ENCODE measurements around the gene RELN. TPM values are rescaled to one million over a fixed set of nuclear protein-coding genes. Genes with fewer than 3 reads are reported as not detected.

RELN gene
- total and polyA plus RNA-seq, 2 of the 13 experiments (the other 11 are each of a cell fraction or from before 2014, with no cell fraction given) = 315 to 332 TPM

DNA sequence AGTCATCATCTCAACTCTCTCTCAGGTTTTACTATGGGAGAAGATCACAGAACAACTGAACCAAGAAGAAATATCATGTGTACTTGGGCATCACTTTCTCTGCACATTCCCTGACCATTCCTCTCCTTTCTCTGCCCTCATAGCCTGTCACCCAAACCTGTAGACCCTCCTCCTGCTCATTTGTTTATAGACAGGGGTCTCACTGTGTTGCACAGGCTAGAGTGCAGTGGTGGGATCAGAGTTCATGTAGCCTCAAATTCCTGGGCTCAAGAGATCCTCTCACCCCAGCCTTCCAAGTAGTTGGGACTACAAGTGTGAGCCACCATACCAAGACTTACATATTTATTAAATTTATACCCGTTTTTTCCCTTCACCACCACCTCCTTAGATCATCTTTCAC is 282.7 kb downstream of the RELN start:
- no peak overlapping the region for H3K27ac ChIP-seq (ENCODE audit: extremely low read length, insufficient read depth, low read length)
- H3K4me1 ChIP-seq (ENCODE audit: insufficient read depth, low read length) = peaks cover 24% of the 10 kb centered on the region
- ChIA-PET CTCF (ENCODE audit: low intra/inter-chr PET ratio, low total read pairs) (no interaction called here), POLR2A (no interaction called here)
- no peaks in the 10 kb centered on the region for H3K79me2 ChIP-seq (ENCODE audit: insufficient read depth, low read length)
- H4K20me1 ChIP-seq (ENCODE audit: insufficient read depth, low read length) = no peaks in the 10 kb centered on the region
- no peaks in the 10 kb centered on the region for H3K27me3 ChIP-seq (ENCODE audit: control insufficient read depth in 1 of 2, insufficient read depth in 2 of 2, low read length in 2 of 2)
- H3K4me2 ChIP-seq (ENCODE audit: low read depth, low read length) = no peak overlapping the region
- FAIRE-seq (no peak), ATAC-seq (no peak), DNase-seq (ENCODE audit: low spot score) (no peak)
- in situ Hi-C loops (cut with HindIII; ENCODE audit: extremely low pct_ligation_motif_present, low pct_unique_long_range_greater_than_20kb) = no loop called here
- intact Hi-C loops (cut with micrococcal nuclease; ENCODE audit: unreplicated experiment) = no loop called here
- H2AFZ ChIP-seq (ENCODE audit: low read length) = no peak overlapping the region
- no peaks in the 10 kb centered on the region for H3K9me3 ChIP-seq (ENCODE audit: low read length)
- no TSS peak for BruUV-seq (replicated peaks)
- H3K36me3 ChIP-seq (replicated peaks in 1 of 2; ENCODE audit: control insufficient read depth in 1 of 2, insufficient read depth in 2 of 2, low read length in 2 of 2) = peaks cover 0 to 2% of the 10 kb centered on the region in 2 experiments; a peak in 2 of 5 replicates
- no peak overlapping the region for H3K4me3 ChIP-seq (replicated peaks in 1 of 3; ENCODE audit: insufficient read depth in 1 of 3, low read depth in 2 of 3, low read length in 3 of 3)
- TF ChIP-seq ZNF770 (CRISPR knock-in tag; IDR thresholded peaks at IDR 0.05) (peak; percentile 70), RBM22 (optimal IDR thresholded peaks at IDR 0.05; ENCODE audit: low read length) (peak; percentile 87), JUND (CRISPR knock-in tag; IDR thresholded peaks at IDR 0.05) (no peak), ZNF121 (CRISPR knock-in tag; IDR thresholded peaks at IDR 0.05) (peak; percentile 69; the same call in 1 of the 2 replicates), RCOR2 (CRISPR knock-in tag; IDR thresholded peaks at IDR 0.05) (no peak), HNF4A (CRISPR knock-in tag; IDR thresholded peaks at IDR 0.05) (peak; percentile 11; the same call in 1 of the 2 replicates)
- WGBS (ENCODE audit: low lambda C conversion rate) = 33% methylated on average over 1 of the region's 1 CpG
- no peak overlapping the region for H3K9ac ChIP-seq (ENCODE audit: insufficient read depth, low read depth, low read length)

- no peak for FAIRE-seq
- Histone ChIP-seq H3K27me3 (ENCODE audit: control insufficient read depth in 1 of 2, insufficient read depth in 2 of 2, low read length in 2 of 2) (no peaks in the 10 kb centered on the region), H4K20me1 (ENCODE audit: insufficient read depth, low read length) (no peaks in the 10 kb centered on the region), H3K36me3 (replicated peaks in 1 of 2; ENCODE audit: control insufficient read depth in 1 of 2, insufficient read depth in 2 of 2, low read length in 2 of 2) (peaks cover 0 to 2% of the 10 kb centered on the region in 2 experiments; a peak in 2 of 5 replicates), H2AFZ (ENCODE audit: low read length) (no peak overlapping the region), H3K79me2 (ENCODE audit: insufficient read depth, low read length) (no peaks in the 10 kb centered on the region), H3K4me3 (replicated peaks in 1 of 3; ENCODE audit: insufficient read depth in 1 of 3, low read depth in 2 of 3, low read length in 3 of 3) (no peak overlapping the region), H3K9ac (ENCODE audit: insufficient read depth, low read depth, low read length) (no peak overlapping the region), H3K27ac (ENCODE audit: extremely low read length, insufficient read depth, low read length) (no peak overlapping the region), H3K9me3 (ENCODE audit: low read length) (no peaks in the 10 kb centered on the region), H3K4me1 (ENCODE audit: insufficient read depth, low read length) (peaks cover 24% of the 10 kb centered on the region), H3K4me2 (ENCODE audit: low read depth, low read length) (no peak overlapping the region)
- intact Hi-C loops (cut with micrococcal nuclease; ENCODE audit: unreplicated experiment) = no loop called here
- ChIA-PET CTCF (ENCODE audit: low intra/inter-chr PET ratio, low total read pairs) (no interaction called here), POLR2A (no interaction called here)
- BruUV-seq (replicated peaks) = no TSS peak
- peak; percentile 35; the same call in 1 of the 3 replicates for ATAC-seq
- in situ Hi-C loops (cut with HindIII; ENCODE audit: extremely low pct_ligation_motif_present, low pct_unique_long_range_greater_than_20kb) = no loop called here
- peak; percentile 51; the same call in 1 of the 2 replicates for TF ChIP-seq POGZ (CRISPR knock-in tag; IDR thresholded peaks at IDR 0.05)
- TF ChIP-seq, protein P1, sequence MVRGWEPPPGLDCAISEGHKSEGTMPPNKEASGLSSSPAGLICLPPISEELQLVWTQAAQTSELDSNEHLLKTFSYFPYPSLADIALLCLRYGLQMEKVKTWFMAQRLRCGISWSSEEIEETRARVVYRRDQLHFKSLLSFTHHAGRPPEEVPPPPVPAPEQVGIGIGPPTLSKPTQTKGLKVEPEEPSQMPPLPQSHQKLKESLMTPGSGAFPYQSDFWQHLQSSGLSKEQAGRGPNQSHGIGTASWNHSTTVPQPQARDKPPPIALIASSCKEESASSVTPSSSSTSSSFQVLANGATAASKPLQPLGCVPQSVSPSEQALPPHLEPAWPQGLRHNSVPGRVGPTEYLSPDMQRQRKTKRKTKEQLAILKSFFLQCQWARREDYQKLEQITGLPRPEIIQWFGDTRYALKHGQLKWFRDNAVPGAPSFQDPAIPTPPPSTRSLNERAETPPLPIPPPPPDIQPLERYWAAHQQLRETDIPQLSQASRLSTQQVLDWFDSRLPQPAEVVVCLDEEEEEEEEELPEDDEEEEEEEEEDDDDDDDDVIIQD (CRISPR knock-in tag; IDR thresholded peaks at IDR 0.05; ENCODE audit: low read depth) = peak; percentile 63; the same call in 1 of the 2 replicates
- TF ChIP-seq RXRA (CRISPR knock-in tag; IDR thresholded peaks at IDR 0.05) = no peak
- 0 out of 2 replicates have a peak, but pooled peaks have one; percentile 6 for TF ChIP-seq HNF4A (CRISPR knock-in tag; IDR thresholded peaks at IDR 0.05)
- no peak for TF ChIP-seq UBTF (CRISPR knock-in tag; IDR thresholded peaks at IDR 0.05)
- 48% methylated on average over 3 of the region's 3 CpGs for WGBS (ENCODE audit: low lambda C conversion rate)
- no peak for DNase-seq (ENCODE audit: low spot score)
These were observed 283.9 kb downstream of the RELN start for GRCh38 chr7:103705542-103705941.
